OCI-LY1 (cell line): ENCODE data around the gene HMGCLL1.

Experiments used
- EZH2 ChIP-seq: fragments of 200-600 bp; sonication (generic), shearing (Covaris generic); IDR thresholded peaks from 2 replicates; pipeline ENCODE4 v1.8.0; 2017; ENCODE audit warnings: borderline replicate concordance, mixed run types, mild to moderate bottlenecking, antibody characterized with exemption, low read length, moderate library complexity, mixed read lengths
- TF ChIP-seq, protein P1 (sequence below): fragments of 200-600 bp; sonication (generic), shearing (Covaris generic); IDR thresholded peaks from 2 replicates; pipeline ENCODE4 v1.5.1; 2017; ENCODE audit warnings: mild to moderate bottlenecking, antibody characterized with exemption, low read length, moderate library complexity, mixed read lengths

DNA sequence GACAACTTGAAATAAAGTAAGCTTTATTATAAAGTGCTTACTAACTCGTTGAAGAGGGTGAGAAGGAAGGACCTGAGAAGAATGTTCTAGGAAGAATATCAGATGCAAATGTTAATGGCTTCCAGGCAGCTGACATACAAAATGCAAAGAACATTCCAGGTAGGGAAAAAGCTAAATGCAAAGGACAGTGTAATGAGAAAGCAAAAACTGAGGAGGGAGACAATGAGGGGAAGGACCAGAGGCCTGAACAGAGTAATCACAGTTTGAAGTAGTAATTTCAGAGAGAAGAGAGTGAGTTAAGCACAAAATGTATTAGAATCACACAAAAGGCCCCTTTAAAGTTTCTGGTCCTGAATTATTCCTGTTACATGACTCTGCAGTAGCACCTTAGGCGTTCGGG lies 81.3 kb downstream of the HMGCLL1 start:
- TF ChIP-seq, protein P1, sequence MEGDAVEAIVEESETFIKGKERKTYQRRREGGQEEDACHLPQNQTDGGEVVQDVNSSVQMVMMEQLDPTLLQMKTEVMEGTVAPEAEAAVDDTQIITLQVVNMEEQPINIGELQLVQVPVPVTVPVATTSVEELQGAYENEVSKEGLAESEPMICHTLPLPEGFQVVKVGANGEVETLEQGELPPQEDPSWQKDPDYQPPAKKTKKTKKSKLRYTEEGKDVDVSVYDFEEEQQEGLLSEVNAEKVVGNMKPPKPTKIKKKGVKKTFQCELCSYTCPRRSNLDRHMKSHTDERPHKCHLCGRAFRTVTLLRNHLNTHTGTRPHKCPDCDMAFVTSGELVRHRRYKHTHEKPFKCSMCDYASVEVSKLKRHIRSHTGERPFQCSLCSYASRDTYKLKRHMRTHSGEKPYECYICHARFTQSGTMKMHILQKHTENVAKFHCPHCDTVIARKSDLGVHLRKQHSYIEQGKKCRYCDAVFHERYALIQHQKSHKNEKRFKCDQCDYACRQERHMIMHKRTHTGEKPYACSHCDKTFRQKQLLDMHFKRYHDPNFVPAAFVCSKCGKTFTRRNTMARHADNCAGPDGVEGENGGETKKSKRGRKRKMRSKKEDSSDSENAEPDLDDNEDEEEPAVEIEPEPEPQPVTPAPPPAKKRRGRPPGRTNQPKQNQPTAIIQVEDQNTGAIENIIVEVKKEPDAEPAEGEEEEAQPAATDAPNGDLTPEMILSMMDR: no peak
- TF ChIP-seq EZH2: no peak
